K562 (cell line): ENCODE data around the gene DCAF17. TPM values are rescaled to one million over a fixed set of nuclear protein-coding genes. Genes with fewer than 3 reads are reported as not detected.

Experiments
- ATAC-seq: fragments of 200-7000 bp; cut with Tn5 transposase; 3 replicates; pipeline ENCODE4 v1.9.1; 2020; ENCODE audit warnings: moderate library complexity
- BruUV-seq: library from RNA; stranded (reverse); fragments of 400-500 nt; replicated peaks from 2 replicates; lab custom pipeline; 2021; lab: Mats Ljungman, UMichigan
- CTCF ChIA-PET: fragments of 300-600 bp; formaldehyde crosslinking; extraction: SDS; loops from one replicate; lab custom pipeline; 2021; ENCODE audit warnings: low intra/inter-chr PET ratio; lab: Yijun Ruan, JAX
- POLR2A ChIA-PET: fragments of 300-600, 350-650 bp; sonication (Branson Sonifier 250); formaldehyde crosslinking; extraction: SDS; loops from one replicate; lab custom pipeline; 2021; ENCODE audit warnings: antibody characterized with exemption, inconsistent platforms; lab: Yijun Ruan, JAX
- DNase-seq, 4 experiments: peaks; one replicate each; pipeline versions ENCODE4 v3.0.0 to v3.0.0-alpha.2; 2011 to 2018; ENCODE audit warnings: low spot score in 3 of 4, mixed read lengths in 3 of 4; ENCODE audit errors: extremely low read depth in 1 of 4
- FAIRE-seq: peaks from 2 replicates; lab custom pipeline; 2011; peaks lifted over from hg19 to GRCh38; lab: Jason Lieb, UNC
- H2AFZ ChIP-seq: 2 replicates; pipeline ENCODE4 v1.6.0; 2011; ENCODE audit warnings: low read depth, low read length, control low read depth, inconsistent platforms
- H3K27ac ChIP-seq: fragments of 200-600 bp; 3 replicates; pipeline ENCODE4 v1.8.0; 2011; ENCODE audit warnings: low read depth, mild to moderate bottlenecking, control low read depth, inconsistent platforms, low read length, moderate library complexity, mixed read lengths; ENCODE audit errors: extremely low read depth
- H3K27me3 ChIP-seq, 2 experiments: fragments of 300-600 bp in 1 of 2; 2 replicates in 1 of 2; 3 replicates in 1 of 2; pipeline versions ENCODE4 v1.6.0 to v1.8.0; 2011; ENCODE audit warnings: inconsistent platforms in 2 of 2, low read length in 2 of 2, mild to moderate bottlenecking in 1 of 2, mixed read lengths in 1 of 2, moderate library complexity in 1 of 2; ENCODE audit not compliant: control insufficient read depth in 2 of 2, insufficient read depth in 2 of 2
- H3K36me3 ChIP-seq: fragments of 300-600 bp; 3 replicates; pipeline ENCODE4 v1.8.0; 2011; ENCODE audit warnings: mild to moderate bottlenecking, low read length, inconsistent platforms; ENCODE audit not compliant: control insufficient read depth, insufficient read depth
- H3K4me1 ChIP-seq, 2 experiments: fragments of 200-600 bp in 1 of 2; replicated peaks in 1 of 2; 2 replicates in 1 of 2; 3 replicates in 1 of 2; pipeline versions ENCODE4 v1.5.1 to v1.8.0; 2011; ENCODE audit warnings: inconsistent platforms in 2 of 2, low read length in 2 of 2, mild to moderate bottlenecking in 1 of 2, mixed read lengths in 1 of 2, moderate library complexity in 1 of 2; ENCODE audit not compliant: control insufficient read depth in 2 of 2, insufficient read depth in 2 of 2
- H3K4me2 ChIP-seq: 2 replicates; pipeline ENCODE4 v1.6.1; 2011; ENCODE audit warnings: low read length, control low read depth, inconsistent platforms, mixed read lengths; ENCODE audit not compliant: insufficient read depth
- H3K4me3 ChIP-seq: fragments of 200-600 bp; sonication (generic), shearing (Covaris generic); 2 replicates; pipeline ENCODE4 v1.5.1; 2016; ENCODE audit warnings: control low read depth, inconsistent platforms
- H3K79me2 ChIP-seq: fragments of 200-600 bp; 3 replicates; pipeline ENCODE4 v1.8.0; 2011; ENCODE audit warnings: low read length, inconsistent platforms; ENCODE audit not compliant: control insufficient read depth, insufficient read depth
- H3K9ac ChIP-seq, 2 experiments: 2 replicates each; pipeline versions ENCODE4 v1.6.0 to v1.6.1; 2011; ENCODE audit warnings: low read depth in 2 of 2, low read length in 2 of 2, control low read depth in 1 of 2, inconsistent platforms in 1 of 2, mild to moderate bottlenecking in 1 of 2, mixed read lengths in 1 of 2; ENCODE audit not compliant: insufficient read depth in 1 of 2
- H3K9me1 ChIP-seq: one replicate; pipeline ENCODE4 v1.6.0; 2011; ENCODE audit warnings: inconsistent platforms, mild to moderate bottlenecking, low read length, moderate library complexity; ENCODE audit not compliant: control insufficient read depth, insufficient read depth
- H3K9me3 ChIP-seq: replicated peaks from 2 replicates; pipeline ENCODE4 v1.5.1; 2011; ENCODE audit warnings: low read depth, low read length, inconsistent platforms; ENCODE audit not compliant: control insufficient read depth, insufficient read depth
- H4K20me1 ChIP-seq: replicated peaks from 2 replicates; pipeline ENCODE4 v1.6.1; 2011; ENCODE audit warnings: low read length, inconsistent platforms, mixed read lengths; ENCODE audit not compliant: control insufficient read depth, insufficient read depth
- GTF2A2 ChIP-seq: IDR thresholded peaks from 2 replicates; pipeline ENCODE4 v1.6.1; 2016; ENCODE audit warnings: mild to moderate bottlenecking, missing genetic modification characterization, missing compliant biosample characterization
- HMG20B ChIP-seq: fragments of 250-450 bp; sonication (Bioruptor Pico); IDR thresholded peaks from 2 replicates; pipeline ENCODE4 v1.5.0; 2021; ENCODE audit warnings: mild to moderate bottlenecking
- MCM3 ChIP-seq: fragments of 450-650 bp; IDR thresholded peaks from 2 replicates; pipeline ENCODE4 v1.6.1; 2016
- MLX ChIP-seq, 2 experiments: fragments of 450-650 bp in 1 of 2; sonication (generic) in 1 of 2; formaldehyde crosslinking; conservative IDR thresholded peaks; 2 replicates each; pipeline versions ENCODE4 v1.4.0 to v1.8.1; 2020 to 2022; ENCODE audit warnings: mild to moderate bottlenecking in 1 of 2, missing genetic modification reagents in 1 of 2
- MYNN ChIP-seq, 2 experiments: sonication (generic); formaldehyde crosslinking in 1 of 2; IDR thresholded peaks; 2 replicates each; pipeline versions ENCODE4 v1.5.0 to v1.6.1; 2016 to 2020; ENCODE audit warnings: antibody characterized with exemption in 1 of 2, missing genetic modification reagents in 1 of 2
- ZNF398 ChIP-seq: fragments of 250-450 bp; sonication (Bioruptor Pico); IDR thresholded peaks from 2 replicates; pipeline ENCODE4 v1.8.0; 2021; ENCODE audit warnings: moderate library complexity, mild to moderate bottlenecking, inconsistent platforms
- WGBS: fragments of 100-300 bp; shearing (Covaris generic); methylation state at CpG from one replicate; pipeline ENCODE4 v1.1.6; 2016; ENCODE audit warnings: low coverage, mixed read lengths; ENCODE audit not compliant: insufficient coverage; ENCODE audit errors: missing lambda C conversion rate; 5-methylcytosine and 5-hydroxymethylcytosine counted together
- in situ Hi-C: fragments of 300-500 bp; cut with MboI; formaldehyde crosslinking; loops from 4 replicates; pipeline ENCODE4 v1.15.0; 2018; ENCODE audit warnings: inconsistent platforms, mixed read lengths
- intact Hi-C: fragments of 100-400 bp; cut with micrococcal nuclease; formaldehyde crosslinking; loops from 2 replicates; pipeline ENCODE4 v1.14.2; 2022
- polyA plus RNA-seq, 8 experiments: library from polyadenylated mRNA; depleted of rRNA in 4 of 8; stranded (reverse) in 5 of 8; unstranded in 3 of 8; fragments of >200 nt; fragmentation: Nextera tagmentation in 2 of 8; fragmentation: Illumina TruSeq in 1 of 8; extraction: Ambion mirVana in 2 of 8; extraction: Trizol in 1 of 8; gene quantifications; 2 replicates each; pipeline versions ENCODE4 v1.2.1 to v1.2.3, GENCODE V29; 2011 to 2014; ENCODE audit warnings: inconsistent platforms in 1 of 8, missing spikeins in 1 of 8
- total RNA-seq, 7 experiments: library from RNA; depleted of rRNA in 6 of 7; stranded (reverse); fragments of >200 nt in 6 of 7; fragmentation: Illumina TruSeq in 2 of 7; extraction: Trizol in 2 of 7; gene quantifications; 2 replicates each; pipeline versions ENCODE4 v1.2.1 to v1.2.3, GENCODE V29; 2011 to 2021; ENCODE audit warnings: low replicate concordance in 1 of 7
- TF ChIP-seq, protein P1 (sequence below): fragments of 450-650 bp; formaldehyde crosslinking; IDR thresholded peaks from 2 replicates; pipeline ENCODE4 v1.4.0; 2020; ENCODE audit warnings: mild to moderate bottlenecking, moderate library complexity

The DCAF17 gene
- total and polyA plus RNA-seq, 9 of the 15 experiments (the other 6 are each of a cell fraction or from before 2014, with no cell fraction given), result 10.0 to 38.5 (median 27.1) TPM

- no peak for TF ChIP-seq GTF2A2 (tag)
- no peak for TF ChIP-seq MLX (CRISPR knock-in tag; conservative IDR thresholded peaks at IDR 0.05)
These were observed 47.4 kb upstream of the DCAF17 start (continued) for GRCh38 chr2:171386627-171387026.

DNA sequence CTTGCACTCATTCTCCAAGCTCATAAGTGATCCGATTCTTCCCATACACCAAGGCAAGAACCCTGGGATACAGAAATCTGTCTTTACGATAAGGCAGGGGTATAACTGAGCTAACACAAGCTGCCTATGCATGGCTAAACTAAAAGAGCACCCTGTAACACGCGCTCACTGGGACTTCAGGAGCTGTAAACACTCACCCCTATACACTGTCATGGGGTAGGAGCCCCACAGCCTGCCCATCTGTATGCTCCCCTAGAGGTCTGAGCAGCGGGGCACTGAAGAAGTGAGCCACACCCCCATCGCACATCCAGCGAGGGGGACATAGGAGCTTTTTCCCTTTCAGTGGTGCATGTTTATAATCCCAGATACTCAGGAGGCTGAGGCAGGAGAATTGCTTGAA, 47.0 kb upstream of the DCAF17 start:
- Histone ChIP-seq H3K4me2 (no peak overlapping the region), H2AFZ (no peak overlapping the region), H3K9me1 (no peaks in the 10 kb centered on the region), H4K20me1 (no peaks in the 10 kb centered on the region), H3K27ac (no peak overlapping the region), H3K9ac (no peak overlapping the region), H3K79me2 (no peaks in the 10 kb centered on the region), H3K4me3 (no peak overlapping the region), H3K4me1 (peaks cover 0 to 6% of the 10 kb centered on the region in 2 experiments; a peak in 2 of 5 replicates)
- ChIA-PET POLR2A (interaction anchor here (0.6 to 1.0 kb wide), 3 partner anchors 10 to 165 kb away, joined by 3 to 5 read pairs (median 3); no protein-coding TSS in a partner anchor), CTCF (no interaction called here)
- WGBS, result 87% methylated on average over 7 of the region's 7 CpGs
- ATAC-seq, result no peak
- no peak for FAIRE-seq
- intact Hi-C loops (no loop called here), in situ Hi-C loops (no loop called here)
- no TSS peak for BruUV-seq
- no peak for DNase-seq
- TF ChIP-seq ZNF398 (CRISPR knock-in tag) (no peak), MCM3 (no peak), MYNN (IDR thresholded peaks at IDR 0.05) (no peak), MYNN (CRISPR knock-in tag; IDR thresholded peaks at IDR 0.05) (no peak), HMG20B (CRISPR knock-in tag) (no peak)
- TF ChIP-seq, protein P1, sequence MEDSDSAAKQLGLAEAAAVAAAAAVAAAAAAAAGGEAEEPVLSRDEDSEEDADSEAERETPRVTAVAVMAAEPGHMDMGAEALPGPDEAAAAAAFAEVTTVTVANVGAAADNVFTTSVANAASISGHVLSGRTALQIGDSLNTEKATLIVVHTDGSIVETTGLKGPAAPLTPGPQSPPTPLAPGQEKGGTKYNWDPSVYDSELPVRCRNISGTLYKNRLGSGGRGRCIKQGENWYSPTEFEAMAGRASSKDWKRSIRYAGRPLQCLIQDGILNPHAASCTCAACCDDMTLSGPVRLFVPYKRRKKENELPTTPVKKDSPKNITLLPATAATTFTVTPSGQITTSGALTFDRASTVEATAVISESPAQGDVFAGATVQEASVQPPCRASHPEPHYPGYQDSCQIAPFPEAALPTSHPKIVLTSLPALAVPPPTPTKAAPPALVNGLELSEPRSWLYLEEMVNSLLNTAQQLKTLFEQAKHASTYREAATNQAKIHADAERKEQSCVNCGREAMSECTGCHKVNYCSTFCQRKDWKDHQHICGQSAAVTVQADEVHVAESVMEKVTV (CRISPR knock-in tag), result no peak
- TF ChIP-seq, all 486 proteins: peak for 0
- Histone ChIP-seq H3K27me3 (no peaks in the 10 kb centered on the region), H3K9me3 (no peaks in the 10 kb centered on the region), H3K36me3 (no peaks in the 10 kb centered on the region)
